ENCODE data around the gene PRSS22. TPM values are rescaled to one million over a fixed set of nuclear protein-coding genes. Genes with fewer than 3 reads are reported as not detected.

Gene PRSS22
- polyA plus RNA-seq, 1 donor from 2014 or later = not detected

GRCh38 chr16:2867661-2867986 lies 9.7 kb upstream of the PRSS22 start:
- H4K20me1 ChIP-seq (ENCODE audit: insufficient read depth) = no peaks in the 10 kb centered on the region
- H3K9ac ChIP-seq (ENCODE audit: low read length) = peak overlapping the region; percentile 76
- peak overlapping the region; percentile 63 for H3K27ac ChIP-seq (ENCODE audit: low read length)

GRCh38 chr16:2866431-2866830 lies 8.5 kb upstream of the PRSS22 start:
- no peak overlapping the region for H3K4me2 ChIP-seq (ENCODE audit: low read length)
- H3K27ac ChIP-seq (ENCODE audit: low read length) = no peak overlapping the region
- peaks cover 21% of the 10 kb centered on the region for H3K27me3 ChIP-seq (ENCODE audit: insufficient read depth, low read depth, low read length)
- H3F3A ChIP-seq (ENCODE audit: insufficient read depth, low read length, poor library complexity, severe bottlenecking) = no peaks in the 10 kb centered on the region
- no peaks in the 10 kb centered on the region for H3K79me2 ChIP-seq (replicated peaks; ENCODE audit: insufficient read depth, low read length)
- H3K9me2 ChIP-seq (ENCODE audit: insufficient read depth, low read length) = no peaks in the 10 kb centered on the region
- H2AFZ ChIP-seq (ENCODE audit: low read depth, low read length) = no peak overlapping the region
- H3K9me3 ChIP-seq (ENCODE audit: low read length) = no peaks in the 10 kb centered on the region
- H3K9ac ChIP-seq (ENCODE audit: low read length) = no peak overlapping the region
- H3K4me3 ChIP-seq (ENCODE audit: low read length) = no peak overlapping the region
- H3K36me3 ChIP-seq (ENCODE audit: insufficient read depth, low read length) = no peaks in the 10 kb centered on the region
- no peaks in the 10 kb centered on the region for H4K20me1 ChIP-seq (ENCODE audit: insufficient read depth)
- TF ChIP-seq REST (IDR thresholded peaks at IDR 0.05; ENCODE audit: borderline replicate concordance) (no peak), TAF1 (IDR thresholded peaks at IDR 0.05; ENCODE audit: low read depth) (no peak), EZH2 (IDR thresholded peaks at IDR 0.05; ENCODE audit: borderline replicate concordance, insufficient read depth, low read length, poor library complexity, severe bottlenecking) (no peak), RAD21 (conservative IDR thresholded peaks at IDR 0.05) (no peak), MXI1 (conservative IDR thresholded peaks at IDR 0.05; ENCODE audit: poor library complexity, severe bottlenecking) (no peak), EP300 (conservative IDR thresholded peaks at IDR 0.05; ENCODE audit: poor library complexity, severe bottlenecking) (no peak), CTCF (IDR thresholded peaks at IDR 0.05; ENCODE audit: poor library complexity, severe bottlenecking) (no peak), POLR2AphosphoS5 (IDR thresholded peaks at IDR 0.05) (no peak), SMC3 (conservative IDR thresholded peaks at IDR 0.05; ENCODE audit: poor library complexity) (no peak)

More at GRCh38 chr16:2867661-2867986, 9.7 kb upstream of the PRSS22 start:
- TF ChIP-seq EZH2 (IDR thresholded peaks at IDR 0.05; ENCODE audit: borderline replicate concordance, insufficient read depth, low read length, poor library complexity, severe bottlenecking) (no peak), MXI1 (conservative IDR thresholded peaks at IDR 0.05; ENCODE audit: poor library complexity, severe bottlenecking) (no peak), TAF1 (IDR thresholded peaks at IDR 0.05; ENCODE audit: low read depth) (no peak), SMC3 (conservative IDR thresholded peaks at IDR 0.05; ENCODE audit: poor library complexity) (no peak), RAD21 (conservative IDR thresholded peaks at IDR 0.05) (no peak), EP300 (conservative IDR thresholded peaks at IDR 0.05; ENCODE audit: poor library complexity, severe bottlenecking) (no peak)
- no peaks in the 10 kb centered on the region for H3K9me2 ChIP-seq (ENCODE audit: insufficient read depth, low read length)
- peaks cover 25% of the 10 kb centered on the region for H3K27me3 ChIP-seq (ENCODE audit: insufficient read depth, low read depth, low read length)
- no peaks in the 10 kb centered on the region for H3K36me3 ChIP-seq (ENCODE audit: insufficient read depth, low read length)
- H3F3A ChIP-seq (ENCODE audit: insufficient read depth, low read length, poor library complexity, severe bottlenecking) = no peaks in the 10 kb centered on the region
- H3K4me2 ChIP-seq (ENCODE audit: low read length) = peak overlapping the region; percentile 57
- H3K9me3 ChIP-seq (ENCODE audit: low read length) = no peaks in the 10 kb centered on the region
- peak overlapping the region; percentile 71 for H3K4me3 ChIP-seq (ENCODE audit: low read length)
- H2AFZ ChIP-seq (ENCODE audit: low read depth, low read length) = peak overlapping the region; percentile 52
- H3K79me2 ChIP-seq (replicated peaks; ENCODE audit: insufficient read depth, low read length) = no peaks in the 10 kb centered on the region
